GM19193 (cell line): ENCODE measurements around the gene CYP24A1.

ENCODE experiments used
- POLR2A ChIP-seq: IDR thresholded peaks from 4 replicates; pipeline ENCODE4 v1.6.1; 2011; ENCODE audit not compliant: insufficient read depth, insufficient read length; ENCODE audit errors: extremely low read depth

The CYP24A1 gene

GRCh38 chr20:54110041-54110440, 63.7 kb downstream of the CYP24A1 start:
- no peak for TF ChIP-seq POLR2A

- TF ChIP-seq POLR2A, result no peak
Measured at GRCh38 chr20:54108817-54109216, 65.0 kb downstream of the CYP24A1 start.

DNA sequence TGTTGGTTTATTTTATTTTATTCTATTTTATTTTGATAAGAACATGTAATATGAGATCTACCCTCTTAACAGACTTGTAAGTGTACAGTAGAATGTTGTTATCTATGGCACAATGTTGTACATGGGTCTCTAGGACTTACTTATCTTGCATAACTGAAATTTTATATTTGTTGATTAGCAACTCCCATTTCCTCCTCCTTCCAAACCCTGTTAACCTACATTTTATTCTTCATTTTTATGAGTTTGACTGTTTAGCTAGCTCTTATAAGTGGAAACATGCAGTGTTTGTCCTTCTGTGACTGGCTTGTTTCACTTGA, 65.5 kb downstream of the CYP24A1 start:
- TF ChIP-seq POLR2A, result no peak

- TF ChIP-seq POLR2A, result no peak
Measured at GRCh38 chr20:54107600-54108325, 66.0 kb downstream of the CYP24A1 start.

- TF ChIP-seq POLR2A, result no peak
Measured at GRCh38 chr20:54107181-54107580, 66.6 kb downstream of the CYP24A1 start.

DNA sequence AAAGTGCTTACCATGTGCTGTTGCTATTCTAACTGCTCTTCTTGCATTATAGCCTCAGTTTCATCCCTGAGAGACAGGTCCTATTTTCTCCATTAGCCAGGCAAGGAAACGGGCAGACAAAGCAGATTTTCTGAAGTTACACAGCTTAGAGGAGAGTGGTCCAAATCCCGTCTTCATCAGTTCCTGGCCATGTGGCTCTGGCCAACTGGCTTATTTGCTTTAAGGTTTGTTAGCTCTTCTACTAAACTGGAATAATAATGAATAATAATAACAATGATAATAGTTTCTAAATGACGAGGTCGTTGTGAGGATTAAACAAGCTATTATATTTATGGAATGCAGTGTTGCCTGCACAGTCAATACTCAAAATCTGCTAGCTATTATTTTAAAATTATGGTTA, 67.6 kb downstream of the CYP24A1 start:
- no peak for TF ChIP-seq POLR2A

DNA sequence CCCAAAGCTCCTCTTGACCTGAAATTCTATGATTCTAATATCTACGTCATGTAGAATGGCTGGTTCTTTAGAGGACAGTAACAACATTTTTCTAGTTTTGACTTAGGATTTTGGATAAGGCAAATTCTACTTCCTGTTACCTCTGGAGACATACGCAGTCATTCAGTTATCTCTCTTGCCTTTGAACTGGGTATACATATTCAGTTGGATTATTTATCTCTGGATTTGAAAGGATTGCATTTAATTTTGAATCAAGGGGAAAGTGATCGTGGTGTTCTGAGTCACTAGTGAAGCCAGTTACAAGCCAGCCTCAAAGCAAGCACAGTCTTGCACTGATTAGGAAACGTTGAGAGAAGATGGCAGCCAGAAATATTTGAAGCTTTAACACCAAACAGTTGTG, 68.1 kb downstream of the CYP24A1 start:
- no peak for TF ChIP-seq POLR2A

GRCh38 chr20:54104781-54105180, 69.0 kb downstream of the CYP24A1 start:
- TF ChIP-seq POLR2A, result no peak

DNA sequence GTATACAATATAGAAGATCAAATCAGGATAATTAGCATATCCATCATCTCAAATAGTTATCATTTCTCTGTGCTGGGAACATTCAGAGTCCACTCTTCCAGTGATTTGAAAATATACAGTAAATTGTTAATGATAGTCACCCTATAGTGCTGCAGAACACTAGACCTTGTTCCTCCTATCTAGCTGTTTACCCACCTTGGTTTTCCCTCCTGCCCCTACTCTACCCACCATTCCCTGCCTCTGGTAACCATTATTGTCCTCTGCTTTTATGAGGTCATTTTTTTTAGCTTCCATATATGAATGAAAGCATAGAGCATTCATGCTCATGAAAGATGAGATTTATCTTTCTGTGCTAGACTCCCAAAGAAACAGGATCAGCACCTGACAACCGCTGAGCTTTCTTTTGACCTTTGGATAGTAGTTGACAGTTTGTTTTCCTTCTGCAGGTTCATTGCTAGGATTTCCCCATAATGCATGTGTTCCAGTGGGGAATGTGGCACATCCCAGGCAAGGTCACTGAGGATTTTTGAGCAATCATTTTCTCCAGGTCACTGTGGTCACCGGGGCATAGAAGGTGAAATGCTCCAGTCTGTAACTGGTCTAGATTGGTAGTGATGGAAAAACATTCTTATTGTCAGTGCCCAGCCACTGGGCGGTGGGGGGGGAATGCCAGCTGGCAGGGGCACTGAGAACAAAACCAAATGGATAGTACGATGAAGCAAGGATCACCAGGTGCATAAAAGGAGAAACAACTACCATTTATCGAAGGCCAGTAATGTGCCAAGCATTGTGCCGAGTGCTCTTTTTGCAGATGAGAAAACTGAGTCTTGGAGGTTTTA, 69.8 kb downstream of the CYP24A1 start:
- no peak for TF ChIP-seq POLR2A
